Prostate gland (tissue), 2 donors: Measurements from ENCODE around the gene GRK4. TPM values are rescaled to one million over a fixed set of nuclear protein-coding genes. Genes with fewer than 3 reads are reported as not detected.
"Not testable (repeated sequence)": the region's sequence is repeated elsewhere in the genome, so short reads cannot be mapped to it uniquely, and the experiment has no call there.

Experiments used
- DNase-seq: peaks from one replicate; pipeline ENCODE4 v3.0.0-alpha.2; 2019; ENCODE audit warnings: low spot score
- H3K27ac ChIP-seq, 2 donors: fragments of 200-600 bp; sonication (generic); 2 replicates each; pipeline ENCODE4 v1.5.1; 2017 to 2019
- H3K27me3 ChIP-seq: fragments of 200-600 bp; sonication (generic); replicated peaks from 2 replicates; pipeline ENCODE4 v1.5.1; 2019; ENCODE audit not compliant: insufficient read depth
- H3K36me3 ChIP-seq, 2 donors: fragments of 200-600 bp; sonication (generic); 1 replicate in 1 of 2; 2 replicates in 1 of 2; pipeline versions ENCODE4 v1.5.1 to v1.8.1; 2017 to 2019
- H3K4me1 ChIP-seq: fragments of 200-600 bp; sonication (generic); replicated peaks from 2 replicates; pipeline ENCODE4 v1.5.1; 2019
- H3K4me3 ChIP-seq, 2 donors: fragments of 200-600 bp; sonication (generic); 2 replicates each; pipeline ENCODE4 v1.5.1; 2017 to 2019
- H3K9me3 ChIP-seq: fragments of 200-600 bp; sonication (generic); 2 replicates; pipeline ENCODE4 v1.5.1; 2017
- POLR2A ChIP-seq: fragments of 450-650 bp; IDR thresholded peaks from one replicate; pipeline ENCODE4 v1.6.1; 2016; ENCODE audit warnings: antibody characterized with exemption, mild to moderate bottlenecking
- POLR2AphosphoS5 ChIP-seq: sonication (generic); formaldehyde crosslinking; IDR thresholded peaks from one replicate; pipeline ENCODE4 v1.6.1; 2017; ENCODE audit warnings: antibody characterized with exemption
- WGBS: methylation state at CpG from one replicate; pipeline ENCODE4 v1.1.5; 2018; 5-methylcytosine and 5-hydroxymethylcytosine counted together
- intact Hi-C: fragments of 100-400 bp; cut with DNase I; formaldehyde crosslinking; loops from one replicate; pipeline ENCODE4 v1.14.2; 2022
- total RNA-seq, 2 donors: library from RNA; depleted of rRNA; stranded (reverse); fragments of >200 nt; gene quantifications; one replicate each; pipeline ENCODE4 v1.1.0, GENCODE V29; 2016
- TF ChIP-seq, protein P1 (sequence below), 4 experiments: fragments of 200-600 bp in 2 of 4; fragments of 450-650 bp in 2 of 4; sonication (generic) in 2 of 4; IDR thresholded peaks; 1 replicate in 3 of 4; 2 replicates in 1 of 4; pipeline ENCODE4 v1.5.1; 2016 to 2019; ENCODE audit warnings: antibody characterized with exemption in 4 of 4, mild to moderate bottlenecking in 2 of 4, moderate library complexity in 2 of 4

Gene GRK4
- total RNA-seq, 2 donors from 2014 or later = 3.4 to 18.9 TPM

DNA sequence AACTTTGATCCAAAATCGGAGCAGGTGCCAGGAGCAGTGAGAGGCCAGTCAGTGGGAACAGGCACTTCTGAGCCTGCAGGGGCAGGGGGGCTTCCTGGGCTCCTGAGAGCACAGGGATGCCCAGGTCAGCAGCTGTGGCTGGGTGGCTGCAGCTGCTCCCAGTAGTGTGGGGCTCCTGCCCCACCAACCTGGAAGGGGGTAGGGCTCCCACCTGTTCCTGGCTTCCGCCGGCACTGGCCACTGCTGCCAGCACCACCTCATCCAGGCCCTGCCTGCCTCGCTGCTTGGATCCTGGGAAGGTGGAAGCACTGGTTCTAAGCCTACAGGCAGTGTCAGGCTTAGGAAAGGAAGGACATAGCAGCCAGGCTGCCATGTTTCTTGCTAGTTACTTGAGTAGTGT is 18.6 kb downstream of the GRK4 start:
- intact Hi-C loops = no loop called here
- 84% methylated on average over 4 of the region's 4 CpGs for WGBS
- Histone ChIP-seq H3K27me3 (no peaks in the 10 kb centered on the region), H3K4me3 (no peak overlapping the region), H3K36me3 (no peaks in the 10 kb centered on the region), H3K9me3 (no peaks in the 10 kb centered on the region), H3K27ac (no peak overlapping the region), H3K4me1 (no peaks in the 10 kb centered on the region)
- no peak for DNase-seq
- TF ChIP-seq POLR2AphosphoS5 = no peak
- no peak for TF ChIP-seq POLR2A
- TF ChIP-seq, protein P1, sequence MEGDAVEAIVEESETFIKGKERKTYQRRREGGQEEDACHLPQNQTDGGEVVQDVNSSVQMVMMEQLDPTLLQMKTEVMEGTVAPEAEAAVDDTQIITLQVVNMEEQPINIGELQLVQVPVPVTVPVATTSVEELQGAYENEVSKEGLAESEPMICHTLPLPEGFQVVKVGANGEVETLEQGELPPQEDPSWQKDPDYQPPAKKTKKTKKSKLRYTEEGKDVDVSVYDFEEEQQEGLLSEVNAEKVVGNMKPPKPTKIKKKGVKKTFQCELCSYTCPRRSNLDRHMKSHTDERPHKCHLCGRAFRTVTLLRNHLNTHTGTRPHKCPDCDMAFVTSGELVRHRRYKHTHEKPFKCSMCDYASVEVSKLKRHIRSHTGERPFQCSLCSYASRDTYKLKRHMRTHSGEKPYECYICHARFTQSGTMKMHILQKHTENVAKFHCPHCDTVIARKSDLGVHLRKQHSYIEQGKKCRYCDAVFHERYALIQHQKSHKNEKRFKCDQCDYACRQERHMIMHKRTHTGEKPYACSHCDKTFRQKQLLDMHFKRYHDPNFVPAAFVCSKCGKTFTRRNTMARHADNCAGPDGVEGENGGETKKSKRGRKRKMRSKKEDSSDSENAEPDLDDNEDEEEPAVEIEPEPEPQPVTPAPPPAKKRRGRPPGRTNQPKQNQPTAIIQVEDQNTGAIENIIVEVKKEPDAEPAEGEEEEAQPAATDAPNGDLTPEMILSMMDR (IDR thresholded peaks at IDR 0.05) = no peak

DNA sequence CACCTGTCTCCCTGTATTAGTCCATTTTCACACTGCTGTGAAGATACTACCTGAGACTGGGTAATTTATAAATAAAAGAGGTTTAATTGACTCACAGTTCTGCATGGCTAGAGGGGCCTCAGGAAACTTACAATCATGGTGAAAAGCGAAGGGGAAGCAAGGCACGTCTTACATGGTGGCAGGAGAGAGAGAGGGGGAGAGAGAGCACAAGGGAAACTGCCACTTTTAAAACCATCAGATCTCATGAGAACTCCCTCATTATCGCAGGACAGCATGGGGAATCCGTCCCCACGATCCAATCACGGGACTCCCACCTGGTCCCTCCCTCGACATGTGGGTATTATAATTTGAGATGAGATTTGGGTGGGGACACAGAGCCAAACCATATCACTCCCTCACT is 20.3 kb downstream of the GRK4 start:
- intact Hi-C loops, H3K4me1 ChIP-seq, H3K36me3 ChIP-seq, H3K27me3 ChIP-seq, DNase-seq, H3K9me3 ChIP-seq, H3K4me3 ChIP-seq, H3K27ac ChIP-seq: not testable (repeated sequence)
- WGBS = 88% methylated on average over 7 of the region's 7 CpGs

DNA sequence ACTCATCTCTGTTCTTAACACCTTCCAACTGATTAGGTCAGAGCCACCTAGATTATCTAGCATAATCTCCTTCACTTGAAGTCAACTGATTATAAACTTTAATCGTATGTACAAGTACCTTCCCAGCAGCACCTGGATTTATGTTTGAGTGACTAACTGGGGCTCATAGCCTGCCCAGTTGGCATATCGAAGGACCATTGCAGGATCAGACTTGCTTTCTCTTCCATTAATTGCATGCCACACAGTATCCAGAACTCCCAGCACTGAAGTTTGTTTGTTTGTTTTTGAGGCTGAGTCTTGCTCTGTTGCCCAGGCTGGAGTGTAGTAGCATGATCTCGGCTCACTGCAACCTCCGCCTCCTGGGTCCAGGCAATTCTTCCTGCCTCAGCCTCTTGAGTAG is 27.9 kb downstream of the GRK4 start:
- Histone ChIP-seq H3K27ac (no peak overlapping the region), H3K36me3 (no peaks in the 10 kb centered on the region), H3K9me3 (no peaks in the 10 kb centered on the region), H3K4me1 (no peaks in the 10 kb centered on the region), H3K4me3 (no peak overlapping the region), H3K27me3 (no peaks in the 10 kb centered on the region)
- no peak for DNase-seq
- no peak for TF ChIP-seq POLR2A
- no peak for TF ChIP-seq POLR2AphosphoS5
- TF ChIP-seq, protein P1 (IDR thresholded peaks at IDR 0.05) = no peak
- intact Hi-C loops = no loop called here
- WGBS = 57% methylated on average over 4 of the region's 4 CpGs

DNA sequence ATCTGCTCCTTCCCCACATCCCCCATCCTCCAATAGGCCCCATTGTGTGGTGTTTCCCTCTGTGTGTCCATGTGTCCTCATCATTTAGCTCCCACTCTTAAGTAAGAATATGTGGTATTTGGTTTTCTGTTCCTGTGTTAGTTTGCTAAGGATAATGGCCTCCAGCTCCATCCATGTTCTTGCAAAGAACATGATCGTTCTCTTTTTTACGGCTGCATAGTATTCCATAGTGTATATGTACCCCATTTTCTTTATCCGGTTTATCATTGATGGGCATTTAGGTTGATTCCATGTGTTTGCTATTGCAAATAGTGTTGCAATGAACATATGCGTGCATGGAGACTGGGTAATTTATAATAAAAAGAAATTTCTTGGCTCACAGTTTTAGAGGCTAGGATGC is 31.5 kb downstream of the GRK4 start:
- 98% methylated on average over 4 of the region's 4 CpGs for WGBS
- TF ChIP-seq, protein P1 (IDR thresholded peaks at IDR 0.05) = no peak
- TF ChIP-seq POLR2A = no peak
- TF ChIP-seq POLR2AphosphoS5 = no peak
- intact Hi-C loops = no loop called here
- no peaks in the 10 kb centered on the region for H3K27me3 ChIP-seq
- H3K4me1 ChIP-seq = no peaks in the 10 kb centered on the region
- no peak overlapping the region for H3K27ac ChIP-seq
- H3K36me3 ChIP-seq = no peaks in the 10 kb centered on the region
- no peaks in the 10 kb centered on the region for H3K9me3 ChIP-seq
- DNase-seq = no peak
- no peak overlapping the region for H3K4me3 ChIP-seq

DNA sequence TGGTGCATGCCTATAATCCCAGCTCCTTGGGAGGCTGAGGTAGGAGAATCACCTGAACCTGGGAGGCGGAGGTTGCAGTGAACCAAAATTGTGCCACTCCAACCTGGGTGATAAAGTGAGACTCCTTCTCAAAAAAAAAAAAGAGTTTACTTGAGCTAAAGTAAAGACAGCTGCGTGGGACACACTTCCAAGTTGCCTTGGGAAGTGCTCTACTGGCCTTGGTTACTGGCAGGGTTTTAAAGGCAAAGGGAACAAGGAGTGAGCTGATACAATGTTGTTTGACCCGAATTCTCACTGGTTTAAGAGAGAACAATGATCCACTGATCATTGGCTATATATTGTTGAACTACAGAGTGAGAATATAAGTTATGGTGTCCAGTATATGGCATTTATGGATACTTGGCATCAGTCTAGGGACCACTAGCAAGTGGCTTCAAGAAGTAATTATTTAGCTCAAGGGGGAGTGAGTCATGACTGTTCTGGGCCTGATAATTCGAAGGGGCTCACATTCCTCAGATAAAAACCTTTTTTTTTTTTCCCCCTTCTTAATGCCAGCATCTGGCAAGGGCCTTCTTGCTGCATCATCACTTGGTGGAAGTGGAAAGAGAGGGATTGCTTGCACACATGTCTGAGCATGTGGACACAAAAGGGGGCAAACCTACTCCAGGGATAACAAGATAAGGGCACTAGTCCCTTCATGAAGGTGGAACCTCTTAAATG is 32.3 kb downstream of the GRK4 start:
- no peak for DNase-seq
- H3K9me3 ChIP-seq = no peaks in the 10 kb centered on the region
- intact Hi-C loops = no loop called here
- H3K4me3 ChIP-seq = no peak overlapping the region
- H3K4me1 ChIP-seq = no peaks in the 10 kb centered on the region
- TF ChIP-seq, protein P1 (IDR thresholded peaks at IDR 0.05) = no peak
- no peak for TF ChIP-seq POLR2A
- TF ChIP-seq POLR2AphosphoS5 = no peak
- H3K36me3 ChIP-seq = no peaks in the 10 kb centered on the region
- WGBS = 51% methylated on average over 4 of the region's 4 CpGs
- no peaks in the 10 kb centered on the region for H3K27me3 ChIP-seq
- H3K27ac ChIP-seq = no peak overlapping the region
